GM12865 (cell line): ENCODE measurements around the gene EPB42.

Experiments used
- DNase-seq: peaks from one replicate; pipeline ENCODE4 v3.0.0; 2010; ENCODE audit warnings: low read depth
- H3K4me3 ChIP-seq: 2 replicates; pipeline ENCODE4 v1.5.1; 2011; ENCODE audit warnings: mild to moderate bottlenecking, low read depth, low read length, control low read depth
- CTCF ChIP-seq: IDR thresholded peaks from 2 replicates; pipeline ENCODE4 v1.5.1; 2011; ENCODE audit warnings: low read length, control low read depth, low read depth, inconsistent platforms; ENCODE audit not compliant: insufficient read depth; ENCODE audit errors: missing control alignments

EPB42 gene

DNA sequence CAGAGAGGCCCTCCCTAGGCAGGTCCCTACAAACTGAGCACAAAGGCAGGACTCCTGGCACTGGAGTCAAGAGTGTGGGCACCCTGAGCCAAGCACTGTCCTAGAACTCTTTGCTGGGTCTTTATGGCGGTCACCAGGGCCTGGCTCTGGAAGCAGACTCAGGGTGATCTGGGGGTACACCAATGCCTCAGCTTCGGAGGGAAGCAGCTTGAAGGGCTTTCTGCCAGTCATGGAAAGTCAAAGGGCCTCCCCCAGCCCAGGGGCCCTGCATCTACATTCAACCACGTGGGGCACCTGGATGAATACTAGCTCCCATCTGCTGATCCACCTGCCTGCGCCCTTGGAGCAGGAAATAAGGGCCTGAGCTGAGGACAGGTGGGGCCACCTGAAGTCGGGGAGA, 7.4 kb downstream of the EPB42 start:
- TF ChIP-seq CTCF = no peak
- H3K4me3 ChIP-seq = no peak overlapping the region

GRCh38 chr15:43212951-43213350, 7.9 kb downstream of the EPB42 start:
- H3K4me3 ChIP-seq = no peak overlapping the region
- no peak for TF ChIP-seq CTCF
- no peak for DNase-seq

More for the DNA sequence above, 7.4 kb downstream of the EPB42 start:
- DNase-seq = no peak

DNA sequence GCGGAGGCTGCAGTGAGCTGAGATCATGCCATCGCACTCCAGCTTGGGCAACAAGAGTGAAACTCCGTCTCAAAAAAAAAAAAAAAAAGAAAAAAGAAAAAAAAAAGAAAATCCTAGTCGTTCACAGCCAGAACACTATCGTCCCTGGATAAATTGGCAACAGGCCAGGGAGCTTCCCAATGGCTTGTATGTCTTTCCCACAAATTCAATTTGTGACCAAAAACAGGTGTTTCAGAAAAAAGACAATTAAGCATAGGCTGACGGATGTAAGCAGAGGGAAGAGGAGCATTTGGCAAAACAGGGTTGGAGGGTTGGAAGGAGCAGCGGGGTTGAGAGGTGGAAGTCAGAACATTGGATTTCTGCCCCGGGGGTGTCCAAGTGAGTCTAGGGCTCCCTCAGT, 8.5 kb downstream of the EPB42 start:
- TF ChIP-seq CTCF = no peak
- no peak overlapping the region for H3K4me3 ChIP-seq
- DNase-seq = no peak

- no peak overlapping the region for H3K4me3 ChIP-seq
- no peak for DNase-seq
- no peak for TF ChIP-seq CTCF
Measured at GRCh38 chr15:43211224-43211735, 9.5 kb downstream of the EPB42 start.

DNA sequence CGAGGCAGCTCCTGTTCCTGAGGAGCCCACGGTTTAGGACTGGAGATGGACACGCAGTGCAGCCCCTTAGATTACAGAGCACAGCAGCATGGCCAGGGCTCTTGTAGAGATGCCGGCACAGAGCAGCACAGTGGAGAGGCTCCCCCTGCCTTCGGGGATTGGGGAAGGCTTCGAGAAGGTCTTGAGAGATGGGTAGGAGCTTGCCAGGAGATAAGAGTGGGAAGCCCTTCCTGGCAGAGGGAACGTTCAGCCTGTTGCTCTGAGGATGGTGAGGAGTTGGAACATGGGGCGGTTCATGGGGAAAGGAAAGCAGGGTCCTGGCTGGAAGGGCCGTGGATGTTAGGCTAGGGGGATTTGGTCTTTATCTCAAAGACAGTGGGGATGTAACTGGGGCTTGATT, 10.0 kb downstream of the EPB42 start:
- DNase-seq = no peak

GRCh38 chr15:43210172-43210745, 10.6 kb downstream of the EPB42 start:
- no peak for TF ChIP-seq CTCF
- DNase-seq = no peak
- no peak overlapping the region for H3K4me3 ChIP-seq

More for the DNA sequence above, 10.0 kb downstream of the EPB42 start:
- no peak overlapping the region for H3K4me3 ChIP-seq
- no peak for TF ChIP-seq CTCF
